Measurements from ENCODE around the gene AGBL1.

Gene AGBL1

DNA sequence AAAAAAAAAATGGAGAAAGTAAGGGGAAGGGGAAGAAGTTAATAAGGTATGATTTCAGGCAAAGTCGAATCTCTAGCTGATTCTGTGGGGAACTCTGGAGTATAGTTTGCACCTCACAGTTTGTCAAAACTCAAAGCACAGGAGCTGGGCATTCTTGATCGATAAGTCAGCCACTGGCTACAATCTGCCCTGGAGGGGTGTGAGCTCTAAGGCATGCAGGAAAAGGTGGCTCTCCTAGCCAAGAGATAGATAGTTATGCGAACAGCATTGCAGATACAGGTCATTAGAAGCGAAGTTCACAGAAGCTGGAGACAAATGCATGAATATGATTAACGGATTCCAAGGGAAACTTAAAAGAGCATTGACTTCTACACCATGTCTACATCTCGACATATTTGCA lies 952.6 kb downstream of the AGBL1 start:
- peak; percentile 6 for DNase-seq

- DNase-seq = peak; percentile 6
Observed at GRCh38 chr15:87033056-87033455, 953.4 kb downstream of the AGBL1 start.

- DNase-seq = no peak
Observed at GRCh38 chr15:87034886-87035285, 955.2 kb downstream of the AGBL1 start.

DNA sequence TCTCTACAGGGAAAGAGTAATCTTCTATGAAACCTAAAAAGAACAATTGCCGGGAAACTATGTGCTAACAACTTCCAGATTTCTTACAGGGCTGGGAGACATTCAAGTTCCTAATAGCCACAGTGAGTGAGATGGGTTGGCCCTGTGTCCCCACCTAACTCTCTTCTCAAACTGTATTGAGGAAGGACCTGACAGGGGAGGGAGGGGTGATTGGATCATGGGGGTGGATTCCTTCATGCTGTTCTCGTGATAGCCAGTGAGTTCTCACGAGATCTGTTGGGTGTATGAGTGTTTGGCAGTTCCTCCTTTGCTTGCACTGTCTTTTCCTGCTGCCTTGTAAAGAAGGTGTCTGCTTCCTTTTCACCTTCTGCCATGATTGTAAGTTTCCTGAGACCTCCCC lies 958.7 kb downstream of the AGBL1 start:
- DNase-seq = peak; percentile 18

GRCh38 chr15:87042619-87043018 lies 962.9 kb downstream of the AGBL1 start:
- DNase-seq = peak; percentile 3

DNA sequence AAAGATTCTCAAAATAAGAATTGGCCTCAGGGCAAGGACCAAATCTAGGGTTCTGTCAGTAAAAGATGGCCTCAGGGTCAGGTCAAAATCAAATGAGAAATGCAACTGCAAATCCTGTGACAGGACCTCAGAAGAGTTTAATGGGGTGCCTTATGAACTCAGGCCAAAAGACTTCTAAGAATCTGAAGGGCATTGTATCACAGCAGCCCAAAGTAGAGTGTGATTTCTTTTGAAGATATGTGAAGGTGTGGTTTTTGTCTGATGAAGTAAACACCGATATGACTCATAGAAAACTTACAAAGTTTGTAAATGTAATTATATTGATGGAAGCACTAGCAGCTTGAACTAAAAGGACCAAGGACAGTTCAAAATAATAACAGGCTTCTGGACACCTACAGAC lies 966.1 kb downstream of the AGBL1 start:
- peak; percentile 1 for DNase-seq

DNA sequence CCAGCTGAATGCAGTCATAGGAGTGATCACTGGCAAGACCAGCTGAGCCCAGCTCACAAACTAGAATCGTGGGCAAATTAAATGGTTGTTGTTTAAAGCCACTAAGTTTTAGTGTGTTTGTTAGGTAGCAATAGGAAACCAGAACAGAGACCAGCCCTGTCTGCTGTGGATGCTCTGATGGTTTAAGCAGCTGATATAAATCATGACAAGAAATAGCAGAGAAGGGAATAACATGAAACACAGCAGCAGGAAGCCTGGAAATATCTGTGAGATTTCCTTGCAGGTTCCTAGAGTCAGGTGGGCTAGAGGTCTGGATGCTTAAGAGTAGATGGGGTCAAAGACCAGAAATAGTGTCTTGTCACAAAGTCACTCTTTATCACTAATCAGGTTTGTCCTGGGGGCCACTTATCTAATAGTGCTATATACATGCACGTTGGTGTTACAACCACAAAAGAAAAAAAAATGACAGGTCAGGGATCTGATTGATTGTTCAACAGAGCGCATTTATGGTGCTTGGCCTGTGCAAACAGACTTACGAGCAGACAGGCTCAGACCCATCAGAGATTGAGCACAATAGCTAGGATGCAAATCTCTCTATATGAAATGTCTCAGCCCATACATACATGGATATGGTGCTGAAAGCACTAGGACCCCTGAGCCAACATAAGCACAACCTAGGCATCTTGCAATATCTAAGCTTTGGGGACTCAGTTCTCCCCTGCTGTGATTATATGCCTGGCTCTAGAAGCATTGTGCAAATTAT lies 967.7 kb downstream of the AGBL1 start:
- no peak for DNase-seq

Measured in fibroblast of skin of right quadriceps (primary cell).